Measurements from ENCODE around the gene NACC2.

DNA sequence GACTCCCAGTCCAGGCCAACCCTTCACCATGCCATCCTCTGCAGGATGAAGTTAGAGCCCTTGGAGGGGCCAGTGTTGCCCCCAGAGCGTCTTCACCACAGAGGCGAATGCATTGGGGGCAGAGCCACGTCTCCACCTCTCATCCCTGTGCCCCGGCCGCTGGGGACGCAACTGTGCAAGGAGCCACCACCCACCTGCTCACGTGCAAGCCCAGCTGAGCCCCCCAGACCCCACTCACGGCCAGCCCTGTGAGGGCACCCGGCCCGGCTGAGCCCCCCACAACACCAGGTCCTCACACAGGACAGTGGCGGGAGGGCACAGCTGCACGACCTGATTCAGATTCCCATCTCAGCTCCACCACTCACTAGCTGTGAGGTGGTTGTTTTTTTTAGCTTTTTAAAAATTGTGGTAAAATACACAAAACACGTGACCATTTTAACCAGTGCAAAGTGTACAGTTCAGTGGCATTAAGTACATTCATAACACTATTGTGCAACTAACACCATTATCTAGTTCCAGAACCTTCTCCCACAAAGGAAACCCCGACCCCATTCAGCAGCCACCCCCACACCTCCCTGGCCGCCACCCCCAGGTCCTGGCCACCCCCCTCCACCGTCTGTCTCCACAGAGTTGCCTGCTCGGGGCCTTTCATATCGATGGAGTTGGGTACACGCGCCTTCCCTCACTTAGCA is 100.4 kb downstream of the NACC2 start:
- TF ChIP-seq CTCF (tag by site-specific recombination; IDR thresholded peaks at IDR 0.05) (no peak), ZBTB21 (tag by site-specific recombination; IDR thresholded peaks at IDR 0.05) (no peak), ZFP37 (tag by site-specific recombination; IDR thresholded peaks at IDR 0.05) (no peak)
- TF ChIP-seq, protein P1, sequence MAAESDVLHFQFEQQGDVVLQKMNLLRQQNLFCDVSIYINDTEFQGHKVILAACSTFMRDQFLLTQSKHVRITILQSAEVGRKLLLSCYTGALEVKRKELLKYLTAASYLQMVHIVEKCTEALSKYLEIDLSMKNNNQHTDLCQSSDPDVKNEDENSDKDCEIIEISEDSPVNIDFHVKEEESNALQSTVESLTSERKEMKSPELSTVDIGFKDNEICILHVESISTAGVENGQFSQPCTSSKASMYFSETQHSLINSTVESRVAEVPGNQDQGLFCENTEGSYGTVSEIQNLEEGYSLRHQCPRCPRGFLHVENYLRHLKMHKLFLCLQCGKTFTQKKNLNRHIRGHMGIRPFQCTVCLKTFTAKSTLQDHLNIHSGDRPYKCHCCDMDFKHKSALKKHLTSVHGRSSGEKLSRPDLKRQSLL (tag by site-specific recombination; IDR thresholded peaks at IDR 0.05) = no peak

All from HEK293 (cell line).